GM18858 (cell line): ENCODE data around the gene RAD50.
A peak's percentile ranks its signal among the peaks of the same experiment; 100 is the strongest.
"Not testable (repeated sequence)": the region's sequence is repeated elsewhere in the genome, so short reads cannot be mapped to it uniquely, and the experiment has no call there.

Experiments used
- ATAC-seq: cut with Tn5 transposase; IDR thresholded peaks from one replicate; pipeline ENCODE4 v1.9.1; 2021; ENCODE audit not compliant: unreplicated experiment

RAD50 gene

DNA sequence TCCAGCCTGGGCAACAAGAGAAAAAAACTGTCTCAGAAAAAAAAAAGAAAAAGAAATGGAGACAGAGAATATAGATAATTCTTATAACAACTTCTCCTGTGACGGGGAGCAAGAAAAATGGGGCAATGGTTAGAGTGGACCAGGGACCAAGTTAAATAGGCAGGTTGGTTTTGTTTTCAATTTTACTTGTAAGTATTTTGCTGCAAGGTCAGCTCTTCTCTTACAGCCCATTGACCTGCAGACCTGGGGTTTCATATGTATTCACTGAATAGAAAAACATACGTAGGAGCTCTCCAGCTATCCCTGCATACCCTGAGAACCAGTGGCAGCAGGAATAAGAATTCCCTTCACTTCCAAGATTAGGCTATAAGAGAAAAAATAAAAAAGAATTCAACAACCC is 72.0 kb downstream of the RAD50 start:
- ATAC-seq, result no peak

DNA sequence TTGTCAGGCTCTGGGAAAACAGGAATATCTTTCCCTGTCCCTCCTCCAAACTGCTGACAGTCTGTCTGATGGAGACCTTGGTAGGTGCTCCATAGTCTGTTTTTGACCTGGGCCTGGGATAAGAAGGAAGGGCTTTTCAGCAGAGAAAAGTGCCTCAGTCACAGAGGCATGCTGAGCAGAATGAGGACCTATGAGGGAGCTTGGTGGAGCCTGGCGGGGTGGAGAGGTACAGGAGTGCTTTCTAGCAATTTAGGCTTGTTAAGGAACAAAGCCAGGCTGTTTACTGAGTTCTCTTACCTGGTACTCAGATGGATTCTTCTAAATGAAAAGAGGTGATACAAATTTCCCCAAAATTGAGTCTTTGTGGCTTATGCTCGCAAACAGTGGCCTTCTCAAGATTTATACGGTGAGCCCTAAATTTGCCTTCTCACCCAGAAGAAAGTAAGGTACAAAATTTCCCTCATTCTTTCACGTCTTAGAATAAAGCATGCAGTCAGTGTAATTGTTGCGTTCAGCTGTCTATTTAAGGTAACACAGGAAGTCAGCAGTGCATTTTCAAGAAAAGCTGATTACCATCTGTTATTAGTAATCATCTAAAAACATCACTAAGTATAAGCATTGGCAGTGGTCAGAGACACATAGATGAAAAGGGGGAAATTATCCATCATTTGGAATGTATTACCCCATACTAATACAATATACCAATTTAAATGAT is 72.6 kb downstream of the RAD50 start:
- peak; percentile 66 for ATAC-seq

GRCh38 chr5:132633587-132633986 is 76.8 kb downstream of the RAD50 start:
- ATAC-seq, result not testable (repeated sequence)

DNA sequence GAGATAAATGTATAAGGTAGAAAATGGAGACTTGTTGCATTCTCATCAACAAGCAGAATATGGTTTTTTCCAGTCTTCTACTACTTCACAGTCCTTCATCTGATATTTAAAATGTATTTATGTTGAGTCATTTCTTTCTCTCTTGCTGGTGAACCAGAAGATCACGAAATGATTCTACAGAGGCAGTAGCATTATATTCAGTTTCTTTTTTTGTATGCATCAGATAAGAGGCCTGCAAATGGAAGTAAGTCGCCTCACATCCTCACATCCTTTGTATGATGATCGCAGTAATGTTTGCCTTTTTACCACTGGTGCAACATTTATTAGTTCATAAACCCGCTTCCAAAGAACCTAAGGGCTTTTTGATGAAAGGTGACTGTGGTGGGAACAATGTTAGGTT is 79.1 kb downstream of the RAD50 start:
- no peak for ATAC-seq

GRCh38 chr5:132637241-132637640 is 80.5 kb downstream of the RAD50 start:
- ATAC-seq, result no peak

DNA sequence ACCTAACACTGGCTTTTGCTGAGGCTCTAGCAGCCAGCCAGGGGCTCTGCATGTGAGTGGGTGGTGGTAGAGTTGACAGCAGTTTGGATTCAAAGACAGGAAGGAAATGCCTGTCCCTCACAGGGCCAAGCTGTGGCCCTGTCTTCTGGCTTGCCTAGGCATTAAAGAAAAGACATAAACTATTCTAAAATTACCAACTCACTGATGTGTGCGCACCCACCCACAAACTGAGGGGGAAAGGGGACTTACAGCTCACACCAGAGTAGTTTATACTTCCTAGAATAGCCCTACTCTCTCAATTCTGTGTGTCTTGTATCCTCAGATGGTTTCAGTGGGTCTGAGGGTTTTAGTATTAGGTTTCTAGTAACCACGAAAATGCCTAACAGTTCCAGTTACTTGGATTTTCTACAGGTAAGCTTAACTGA is 82.9 kb downstream of the RAD50 start:
- ATAC-seq, result peak; percentile 52

GRCh38 chr5:132640613-132641012 is 83.8 kb downstream of the RAD50 start:
- peak; percentile 28 for ATAC-seq

GRCh38 chr5:132641241-132641723 is 84.5 kb downstream of the RAD50 start:
- ATAC-seq, result peak; percentile 40

GRCh38 chr5:132641841-132642240 is 85.1 kb downstream of the RAD50 start:
- ATAC-seq, result no peak

DNA sequence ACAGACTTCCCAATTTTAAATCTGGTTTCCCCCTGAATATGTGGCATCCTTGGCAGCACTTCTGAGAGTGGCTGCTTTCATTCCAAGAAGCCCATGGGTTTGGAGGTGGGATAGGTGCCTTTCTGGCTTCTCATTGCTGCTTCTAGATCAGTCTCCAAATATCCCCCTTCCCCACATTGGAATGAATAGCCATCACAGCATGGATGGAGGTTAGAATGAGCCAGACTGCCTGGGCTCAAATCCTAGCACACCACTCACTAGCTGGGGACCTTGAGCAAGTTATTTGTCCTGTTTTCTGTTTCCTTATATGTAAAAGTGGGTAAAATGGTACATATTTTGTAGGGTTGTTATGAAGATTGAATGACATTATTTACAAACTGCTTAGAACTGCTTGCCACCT is 87.4 kb downstream of the RAD50 start:
- no peak for ATAC-seq

GRCh38 chr5:132646583-132647266 is 89.9 kb downstream of the RAD50 start:
- no peak for ATAC-seq

GRCh38 chr5:132647473-132647872 is 90.7 kb downstream of the RAD50 start:
- ATAC-seq, result no peak

DNA sequence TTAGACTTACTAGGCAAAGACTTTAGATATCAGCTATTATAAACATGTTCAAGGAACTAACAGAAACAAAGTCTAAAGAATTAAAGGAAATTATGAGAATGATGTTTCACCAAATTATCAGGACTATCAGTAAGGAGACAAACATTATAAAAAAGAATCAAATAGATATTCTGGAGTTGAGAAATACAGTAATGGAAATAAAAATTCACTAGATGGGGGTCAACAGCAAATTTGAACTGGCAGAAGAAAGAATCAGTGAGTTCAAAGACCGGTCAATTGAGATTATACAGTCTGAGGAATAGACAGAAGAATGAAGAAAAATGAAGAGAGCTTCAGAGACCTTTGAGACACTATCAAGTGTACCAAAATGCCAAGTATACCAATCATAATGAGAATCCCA is 91.6 kb downstream of the RAD50 start:
- ATAC-seq, result no peak

DNA sequence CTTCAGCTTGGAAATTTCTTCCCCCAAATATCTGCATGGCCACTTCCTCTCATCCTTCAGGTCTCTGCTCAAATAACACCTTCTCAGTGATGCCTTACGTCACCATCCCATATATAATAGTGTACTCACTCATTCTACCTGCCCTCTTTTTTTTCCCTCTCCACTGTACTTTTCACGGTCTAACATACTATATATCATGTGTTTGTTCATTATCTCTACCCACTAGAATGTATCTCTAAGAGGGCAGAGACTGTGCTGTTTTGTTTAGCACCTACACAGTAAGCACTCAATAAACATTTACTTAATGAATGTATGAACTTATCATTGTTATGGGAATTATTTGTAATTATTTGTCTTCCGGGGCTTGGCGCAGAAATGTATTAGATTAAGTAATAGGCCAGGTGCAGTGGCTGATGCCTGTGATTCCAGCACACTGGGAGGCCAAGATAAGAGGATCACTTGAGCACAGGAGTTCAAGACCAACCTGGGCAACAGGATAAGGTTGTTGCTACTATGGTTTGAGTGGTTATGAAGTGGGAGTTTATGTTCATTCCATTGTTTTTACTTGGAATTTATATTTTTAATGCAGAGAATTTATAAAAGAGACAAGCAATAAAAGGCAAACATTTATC is 95.2 kb downstream of the RAD50 start:
- ATAC-seq, result no peak

DNA sequence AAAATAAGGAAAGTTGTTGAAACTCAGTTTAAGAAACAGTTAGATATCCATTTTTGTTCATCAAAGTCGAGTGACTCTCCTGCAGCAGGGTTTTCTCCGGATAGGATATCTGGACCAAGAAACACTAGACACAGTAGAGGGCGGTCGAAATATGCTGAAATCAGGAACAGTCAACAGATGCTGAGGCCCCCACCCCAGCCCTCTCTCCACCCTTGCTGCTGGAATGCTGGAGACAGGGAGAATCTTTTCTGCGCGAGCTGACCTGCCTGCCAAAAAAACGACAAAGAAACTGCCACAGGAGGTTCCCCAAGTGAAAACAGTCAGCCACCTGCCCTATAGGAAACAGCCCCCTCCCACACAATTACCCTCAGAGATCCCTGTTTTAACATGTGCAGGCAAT is 96.9 kb downstream of the RAD50 start:
- ATAC-seq, result no peak

DNA sequence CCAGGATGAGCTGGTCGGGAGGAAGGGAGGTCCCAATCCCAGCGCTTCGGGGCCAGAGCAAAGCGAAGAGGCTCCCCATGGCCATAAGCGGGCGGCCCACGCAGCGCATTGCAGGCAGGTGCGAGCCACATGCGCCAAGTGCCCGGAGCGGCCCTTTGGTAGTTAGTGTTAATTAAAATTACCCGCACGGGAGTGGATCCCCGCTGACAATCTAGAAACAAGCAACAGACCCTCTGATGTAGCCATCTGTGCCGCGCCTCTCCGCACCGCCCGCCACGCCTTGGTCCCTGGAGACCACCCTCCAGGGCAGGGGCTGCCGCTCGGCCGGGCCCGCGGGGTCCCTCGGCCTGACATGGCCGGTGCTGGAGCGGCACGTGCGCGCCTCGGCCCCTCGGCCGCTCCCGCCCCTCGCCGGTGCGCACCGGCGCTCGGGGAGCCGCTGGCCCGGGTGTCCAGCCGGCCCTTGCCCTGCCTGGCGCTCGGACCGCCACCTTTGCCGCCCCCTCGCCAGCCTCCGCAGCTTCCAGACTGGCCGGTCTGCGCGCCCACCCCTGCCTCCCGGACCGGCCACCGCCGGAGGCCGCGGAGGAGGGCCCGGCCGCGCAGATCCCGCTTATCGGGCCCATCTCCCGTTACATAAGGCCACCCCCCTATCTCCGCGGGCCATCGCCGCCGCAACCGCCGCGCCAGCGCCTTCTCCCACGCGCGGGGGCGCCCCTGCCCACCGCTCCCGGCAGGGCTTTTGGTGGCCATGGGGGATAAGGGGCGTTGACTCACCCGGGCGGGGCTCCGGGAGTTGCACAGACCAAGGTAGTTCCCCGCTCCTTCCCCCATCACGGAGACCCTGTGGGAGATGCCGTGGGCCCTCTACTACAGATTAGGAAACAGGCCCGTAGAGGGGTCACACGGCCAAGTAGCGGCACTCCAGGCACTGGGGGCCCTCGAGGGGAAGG is 99.3 kb downstream of the RAD50 start:
- no peak for ATAC-seq

DNA sequence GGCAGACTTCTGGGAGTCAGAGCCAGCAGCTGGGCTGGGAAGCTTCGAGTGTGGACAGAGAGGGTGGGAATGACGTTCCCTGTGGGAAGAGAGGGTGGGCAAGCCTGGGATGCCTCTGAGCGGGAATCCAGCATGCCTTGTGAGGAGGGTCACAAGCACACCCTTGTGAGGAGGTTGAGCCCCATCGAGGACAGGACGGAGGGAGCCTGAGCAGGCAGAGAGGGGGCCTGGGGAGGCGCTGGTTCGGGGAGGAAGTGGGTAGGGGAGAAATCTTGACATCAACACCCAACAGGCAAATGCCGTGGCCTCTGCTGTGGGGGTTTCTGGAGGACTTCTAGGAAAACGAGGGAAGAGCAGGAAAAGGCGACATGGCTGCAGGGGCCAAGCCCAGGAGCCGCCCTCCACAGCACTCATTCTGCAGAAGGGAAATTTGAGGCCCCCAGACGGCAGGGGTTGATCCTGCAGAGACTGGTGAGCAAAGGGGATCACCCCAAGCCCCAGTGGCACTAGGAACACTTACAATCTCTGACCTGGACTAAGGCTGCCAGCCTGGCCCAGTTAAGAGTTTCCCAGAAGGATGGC is 100.1 kb downstream of the RAD50 start:
- ATAC-seq, result no peak

GRCh38 chr5:132657676-132658380 is 101.1 kb downstream of the RAD50 start, which contains the start of gene IL13:
TSS of gene IL13 (plus strand) at chr5:132658173. CDS start at chr5:132658187, 14 bp downstream.
- no peak for ATAC-seq

DNA sequence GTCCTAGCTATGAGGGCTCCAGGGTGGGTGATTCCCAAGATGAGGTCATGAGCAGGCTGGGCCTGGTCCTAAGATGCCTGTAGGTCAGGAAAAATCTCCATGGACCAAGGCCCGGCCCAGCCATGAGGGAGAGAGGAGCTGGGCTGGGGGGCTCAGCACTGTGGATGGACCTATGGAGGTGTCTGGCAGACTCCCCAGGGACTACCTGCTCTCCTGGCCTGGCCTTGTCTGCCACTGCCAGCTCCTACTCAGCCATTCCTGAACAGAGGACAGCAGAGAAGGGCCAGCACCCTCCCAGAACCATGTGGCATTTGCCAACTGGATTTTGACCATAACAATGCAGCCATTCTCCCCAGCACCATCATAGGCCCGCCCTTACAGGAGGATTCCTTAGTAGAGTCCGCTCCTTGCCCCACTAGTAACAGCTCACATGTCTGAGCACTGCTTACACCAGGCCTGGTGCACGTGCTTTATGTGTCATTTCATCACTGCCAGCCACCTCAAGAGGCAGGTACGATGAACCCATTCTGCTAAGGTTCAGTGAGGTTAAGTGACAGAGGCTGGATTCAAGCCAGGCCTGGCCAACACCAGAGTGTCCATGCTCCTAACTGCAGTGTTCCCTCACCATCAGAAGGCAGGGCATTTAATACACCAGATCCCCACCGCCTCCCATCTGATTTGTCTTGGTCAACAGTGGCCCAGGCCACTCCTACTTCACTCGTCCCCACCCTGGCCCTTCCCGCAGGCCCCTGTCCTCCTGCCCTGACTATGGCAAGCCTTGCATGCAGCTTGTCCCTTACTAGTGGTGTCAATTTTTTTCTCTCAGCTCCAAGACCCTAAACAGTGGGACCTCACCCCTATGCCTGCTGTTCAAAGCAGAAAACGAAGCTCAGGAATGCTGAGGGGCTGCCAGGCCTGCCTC is 101.9 kb downstream of the RAD50 start:
- ATAC-seq, result no peak
